Activated gamma-delta T cell treated with anti-CD3 and anti-CD28 coated beads, Interleukin-2, amount 50 U/mL, for 16 hours (primary cell): ENCODE results near the gene NT5DC1.
"Not testable (repeated sequence)": the region's sequence is repeated elsewhere in the genome, so short reads cannot be mapped to it uniquely, and the experiment has no call there.

Experiments
- DNase-seq: peaks from one replicate; pipeline ENCODE4 v3.0.0-alpha.2; 2020; ENCODE audit warnings: low read depth

NT5DC1 gene

DNA sequence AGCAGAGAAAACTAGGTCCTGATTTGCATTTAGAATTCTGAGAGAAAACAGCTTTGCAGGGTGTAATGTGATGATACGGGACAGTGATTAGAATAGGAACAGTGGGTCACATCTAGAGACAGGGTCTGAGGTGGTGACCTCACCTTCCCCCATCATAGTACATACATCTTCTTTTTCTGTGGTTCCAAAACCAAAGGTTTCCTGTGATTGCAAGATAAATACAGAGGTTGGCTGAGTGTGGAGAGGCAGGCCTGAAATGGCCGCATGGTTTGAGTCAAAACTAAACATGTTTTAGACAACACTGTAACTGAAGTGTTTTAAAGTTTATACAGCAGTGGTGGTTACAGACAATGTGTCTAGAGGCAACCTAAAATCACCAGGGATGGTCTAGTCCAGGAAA lies 10.4 kb upstream of the NT5DC1 start:
- no peak for DNase-seq

DNA sequence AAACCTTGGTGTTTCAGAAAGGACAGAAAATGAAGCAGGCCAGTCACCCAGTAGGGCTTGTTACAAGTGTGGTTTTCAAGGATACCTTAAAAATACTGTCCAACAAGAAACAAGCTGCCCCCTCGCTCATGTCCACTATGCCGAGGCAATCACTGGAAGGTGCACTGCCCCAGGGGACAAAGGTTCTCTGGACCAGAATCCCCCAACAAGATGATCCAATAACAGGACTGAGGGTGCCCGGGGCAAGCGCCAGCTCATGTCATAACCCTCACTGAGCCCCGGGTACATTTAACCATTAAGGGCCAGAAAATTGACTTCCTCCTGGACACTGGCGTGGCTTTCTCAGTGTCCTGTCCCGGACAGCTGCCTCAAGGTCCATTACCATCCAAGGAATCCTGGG lies 6.6 kb upstream of the NT5DC1 start:
- no peak for DNase-seq

DNA sequence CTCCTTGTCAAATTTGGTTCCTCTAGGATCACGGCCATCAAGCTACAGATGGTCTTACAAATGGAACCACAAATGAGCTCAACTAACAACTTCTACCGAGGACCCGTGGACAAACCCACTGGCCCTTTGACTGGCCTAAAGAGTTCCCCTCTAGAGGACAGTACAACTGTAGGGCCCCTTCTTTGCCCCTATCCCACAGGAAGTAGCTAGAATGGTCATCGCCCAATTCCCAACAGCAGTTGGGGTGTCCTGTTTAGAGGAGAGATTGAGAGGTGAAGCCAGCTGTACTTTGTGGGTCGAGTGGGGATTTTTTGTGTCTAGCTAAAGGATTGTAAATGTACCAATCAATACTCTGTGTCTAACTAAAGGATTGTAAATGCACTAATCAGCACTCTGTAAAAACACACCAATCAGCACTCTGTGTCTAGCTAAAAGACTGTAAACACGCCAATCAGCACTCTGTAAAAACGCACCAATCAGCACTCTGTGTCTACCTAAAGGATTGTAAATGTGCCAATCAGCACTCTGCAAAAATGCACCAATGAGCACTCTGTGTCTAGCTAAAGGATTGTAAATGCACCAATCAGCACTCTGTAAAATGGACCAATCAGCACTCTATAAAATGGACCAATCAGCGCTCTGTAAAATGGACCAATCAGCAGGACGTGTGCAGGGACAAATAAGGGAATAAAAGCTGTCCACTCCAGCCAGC lies 4.4 kb upstream of the NT5DC1 start:
- DNase-seq: not testable (repeated sequence)

DNA sequence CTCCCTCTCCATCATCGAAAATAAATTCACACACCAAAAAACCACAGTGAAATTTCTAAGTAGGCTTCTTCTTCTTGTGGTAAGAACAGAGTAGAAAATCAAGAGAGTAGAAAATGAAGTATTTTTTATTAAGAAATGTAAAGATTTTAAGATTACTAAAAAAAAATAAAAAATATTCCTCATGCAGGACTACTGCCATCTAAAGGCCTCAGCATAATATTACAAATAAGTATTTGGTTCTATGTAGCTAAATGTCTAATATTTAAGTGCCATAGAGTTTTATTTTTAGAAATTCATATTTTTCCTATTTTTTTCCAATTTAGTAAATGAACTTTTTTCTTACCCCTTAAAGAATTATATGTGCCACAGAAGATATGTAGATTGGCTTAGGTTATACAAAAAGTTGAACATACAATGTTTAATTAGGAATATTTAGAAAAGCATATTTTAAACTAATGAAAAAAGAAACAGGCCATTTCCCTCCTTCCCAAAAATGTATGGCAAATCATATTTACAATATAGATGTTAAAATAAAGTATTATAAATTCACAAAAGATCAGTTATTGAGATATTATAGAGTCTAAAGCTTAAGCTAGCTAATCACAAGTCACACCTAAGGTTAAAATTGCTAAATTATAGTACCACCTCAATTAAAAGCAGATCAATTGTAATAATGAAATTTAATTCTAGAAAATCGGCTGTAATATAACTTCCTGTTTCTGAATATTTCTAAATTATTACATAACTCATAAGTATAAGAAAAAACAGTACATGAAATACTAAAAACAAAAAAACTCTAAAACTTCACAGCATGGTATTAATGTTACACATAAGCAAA lies 3.5 kb upstream of the NT5DC1 start:
- DNase-seq: no peak

DNA sequence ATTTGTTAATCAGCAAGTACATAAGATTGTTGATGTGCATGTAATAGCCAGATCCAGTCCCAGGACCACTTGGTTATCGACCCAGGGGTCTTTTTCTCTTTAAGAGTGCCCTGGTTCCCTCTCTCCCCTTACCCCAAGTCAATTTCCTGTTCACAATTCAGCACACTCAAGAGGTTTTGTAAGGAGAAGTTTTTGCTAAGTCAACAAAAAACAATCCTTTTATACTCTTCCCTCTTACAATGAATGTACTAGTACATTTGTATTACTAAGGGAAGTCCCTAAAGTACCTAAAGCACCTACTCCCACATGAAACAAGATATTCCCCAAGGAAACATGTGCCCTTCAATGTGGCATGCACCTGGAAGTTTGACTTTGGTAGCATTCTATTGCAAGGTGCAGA lies 1.6 kb upstream of the NT5DC1 start:
- no peak for DNase-seq

DNA sequence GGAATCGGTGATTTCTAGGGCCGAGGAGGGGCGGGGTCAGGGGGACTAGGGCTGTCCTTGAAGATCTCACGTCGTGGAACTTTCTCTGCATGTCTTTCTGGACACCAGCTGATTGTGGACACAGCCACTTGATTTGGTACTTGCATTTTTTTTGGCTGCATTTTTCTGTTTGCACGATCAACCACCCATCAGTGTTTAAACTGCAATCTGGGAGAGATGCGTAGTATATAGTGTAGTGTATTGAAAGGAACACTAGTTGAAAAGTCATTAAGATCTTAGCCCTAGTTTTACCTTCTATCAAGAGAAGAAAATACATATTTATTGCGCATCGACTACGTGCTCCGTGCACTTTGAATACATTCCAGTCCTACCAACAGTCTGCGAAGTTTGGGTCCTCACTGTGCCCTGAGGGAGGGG lies 657 bp downstream of the NT5DC1 start:
- no peak for DNase-seq

DNA sequence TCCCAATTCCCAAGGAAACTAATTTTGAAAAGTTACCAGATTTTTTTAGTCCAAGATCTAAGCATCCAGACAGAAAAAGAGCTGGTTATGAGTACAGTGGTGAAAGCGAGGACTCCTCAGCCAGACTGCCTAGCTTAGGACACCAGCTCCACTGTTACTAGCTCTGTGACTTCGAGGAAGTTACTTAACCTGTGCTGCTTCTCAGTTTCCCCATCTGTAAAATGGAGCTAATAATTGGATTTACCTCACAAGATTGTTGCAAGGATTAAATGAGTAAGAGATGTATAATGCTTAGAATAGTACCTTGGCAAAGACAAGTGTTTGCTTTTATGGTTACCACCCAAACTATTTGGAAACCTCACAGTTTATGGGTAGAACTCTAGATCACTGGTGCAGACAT lies 1.1 kb downstream of the NT5DC1 start:
- DNase-seq: no peak

DNA sequence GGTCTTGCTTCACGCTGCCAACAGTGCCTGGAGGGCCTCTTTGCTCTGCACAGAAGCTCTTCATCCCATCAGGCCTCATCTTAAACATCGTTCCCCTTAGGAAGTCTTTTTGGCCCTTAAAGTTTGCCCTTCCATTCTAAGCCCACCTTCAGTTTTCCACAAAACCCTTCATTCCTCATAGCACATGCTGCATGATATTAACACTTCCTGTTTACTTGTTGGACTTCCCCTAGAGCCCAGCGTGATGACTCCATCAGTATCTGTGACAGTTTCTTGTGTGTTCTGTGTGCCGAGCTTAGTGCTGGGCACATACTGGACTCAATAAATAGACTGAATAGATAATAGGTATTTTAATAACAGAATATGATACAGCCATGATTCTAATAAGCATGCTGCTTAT lies 2.2 kb downstream of the NT5DC1 start:
- DNase-seq: no peak

DNA sequence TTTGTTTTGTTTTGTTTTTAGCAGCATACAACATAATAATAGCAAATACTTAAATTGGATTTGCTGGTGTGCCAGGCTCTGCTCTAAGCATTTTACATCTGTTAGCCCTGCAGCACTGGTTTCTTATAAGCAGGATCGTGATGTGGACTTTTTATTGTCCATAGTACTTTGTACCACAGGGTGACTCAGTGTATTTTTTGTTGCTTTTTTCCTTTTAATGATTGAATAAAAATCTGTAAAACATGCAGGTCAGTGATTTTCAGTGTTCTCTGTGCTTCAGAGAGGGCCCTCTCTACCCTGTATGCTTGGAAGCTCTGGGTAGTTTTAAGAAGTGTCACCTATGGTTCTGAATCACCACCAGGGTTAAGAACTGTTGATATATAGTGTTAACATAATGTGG lies 4.0 kb downstream of the NT5DC1 start:
- DNase-seq: no peak

DNA sequence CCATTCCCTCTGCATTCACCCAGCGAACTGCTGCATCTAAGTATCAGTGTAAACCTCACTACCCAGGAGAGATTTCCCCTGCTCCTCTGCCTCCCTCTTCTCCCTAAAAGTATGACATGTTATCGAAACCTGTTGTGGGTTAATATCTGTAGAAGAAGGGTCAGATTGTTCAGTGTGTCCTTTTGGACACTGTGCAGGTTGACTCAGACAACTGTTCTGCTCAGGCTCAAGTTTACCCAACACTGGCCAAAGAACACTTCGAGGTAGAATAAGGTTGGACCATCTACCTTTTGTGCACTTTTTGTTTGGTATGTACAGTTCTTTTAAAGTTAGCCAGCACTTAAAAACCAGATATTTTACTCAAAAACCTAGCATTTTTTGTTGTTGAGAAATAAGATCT lies 4.6 kb downstream of the NT5DC1 start:
- no peak for DNase-seq

DNA sequence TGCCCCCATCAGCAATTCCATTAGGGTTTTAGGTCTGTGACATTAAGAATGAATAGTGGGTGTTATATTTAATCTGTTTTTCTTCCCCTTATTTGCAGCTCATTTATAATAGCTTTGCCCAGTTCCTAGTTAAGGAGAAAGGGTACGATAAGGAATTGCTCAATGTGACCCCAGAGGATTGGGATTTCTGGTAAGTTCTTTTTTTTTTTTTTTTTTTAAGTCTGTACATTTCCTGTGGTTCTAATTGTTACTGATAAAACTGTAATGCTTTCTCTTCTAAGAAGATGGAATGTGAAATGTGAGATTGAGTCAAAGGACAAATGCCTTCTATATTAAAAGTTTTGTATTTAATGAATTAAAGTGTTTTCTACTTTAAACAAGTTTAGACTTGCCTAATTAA lies 5.5 kb downstream of the NT5DC1 start:
- no peak for DNase-seq

DNA sequence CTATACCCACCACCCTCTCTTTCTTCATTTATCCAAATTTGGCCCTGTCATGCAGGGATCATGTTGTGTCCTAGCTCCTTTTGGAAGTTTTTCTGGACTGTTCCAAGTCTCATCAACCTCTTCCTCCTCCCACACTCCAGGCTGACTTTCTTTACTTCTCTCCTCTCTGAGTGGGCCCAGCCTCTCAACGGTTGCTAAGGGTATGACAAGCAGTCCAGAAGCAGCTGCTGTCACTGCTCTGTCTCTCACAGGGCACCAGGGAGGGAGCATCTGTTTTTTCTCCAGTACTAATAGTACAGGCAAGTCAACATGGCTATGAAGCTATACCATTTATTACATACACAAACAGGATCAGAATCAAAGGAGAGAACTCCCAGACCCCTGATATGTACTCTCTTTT lies 8.2 kb downstream of the NT5DC1 start:
- DNase-seq: no peak

DNA sequence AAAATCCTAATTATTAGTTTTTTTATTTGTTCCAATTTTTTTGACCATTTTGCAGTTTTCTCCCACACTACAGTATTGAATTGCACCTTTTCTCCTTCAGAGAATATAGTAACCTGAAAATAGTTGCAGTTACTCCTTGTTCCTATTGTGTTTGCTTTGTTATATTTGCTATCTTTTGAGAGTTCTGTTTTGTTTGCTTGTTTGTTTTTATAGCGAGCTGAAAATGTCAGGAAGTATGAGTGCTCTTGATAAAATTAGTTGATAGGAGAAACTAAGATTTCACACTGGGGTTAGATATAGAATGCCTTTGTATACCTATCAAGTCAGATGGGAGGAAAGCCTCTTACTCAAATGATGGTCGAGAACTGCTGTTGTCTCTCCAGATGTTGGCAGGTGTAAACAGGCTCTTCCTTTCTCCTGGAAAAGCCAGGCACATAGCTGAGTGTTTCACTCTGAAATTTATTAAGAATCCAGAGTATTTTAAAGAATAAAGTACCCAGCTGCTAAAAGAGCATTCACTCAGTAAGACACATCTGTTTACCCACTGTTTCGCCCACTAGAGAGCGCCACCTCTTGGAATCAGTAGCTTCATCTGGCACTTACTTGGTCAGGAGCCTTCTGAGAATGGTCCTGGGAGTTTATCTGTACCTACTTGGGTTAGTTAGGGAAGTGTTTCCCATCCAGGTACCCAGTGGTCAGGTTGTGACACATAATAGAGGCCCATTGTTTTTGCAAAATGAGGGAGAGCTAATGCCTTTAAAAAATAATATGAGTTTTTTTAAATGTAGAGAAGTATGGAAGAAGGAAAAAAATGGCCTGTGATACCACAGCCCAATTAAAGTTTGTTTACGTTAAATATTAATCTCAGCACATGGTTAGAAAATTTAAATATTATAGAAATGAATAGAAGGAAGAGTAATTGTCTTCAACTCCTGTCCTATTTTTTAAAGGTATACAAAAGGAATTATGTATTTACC lies 11.2 kb downstream of the NT5DC1 start:
- DNase-seq: no peak

DNA sequence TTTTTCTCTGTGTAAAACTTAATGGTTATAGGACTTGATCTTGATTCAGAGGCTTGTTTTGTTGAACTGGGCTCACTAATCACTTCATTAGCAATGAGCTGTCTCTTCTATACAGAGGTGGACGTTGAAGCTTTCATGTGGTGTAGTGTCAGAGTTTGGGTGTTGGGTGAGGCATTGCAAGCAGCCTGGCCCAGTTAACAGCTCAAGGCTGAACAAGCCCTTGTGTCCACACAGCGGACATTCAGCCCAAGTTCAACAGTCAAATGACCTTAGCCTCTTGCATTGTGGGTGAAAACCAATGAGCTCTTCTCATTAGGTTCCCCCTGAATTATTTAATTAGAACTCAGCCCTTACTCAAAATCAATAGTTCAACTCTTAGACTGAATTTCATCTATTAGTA lies 12.7 kb downstream of the NT5DC1 start:
- DNase-seq: no peak

DNA sequence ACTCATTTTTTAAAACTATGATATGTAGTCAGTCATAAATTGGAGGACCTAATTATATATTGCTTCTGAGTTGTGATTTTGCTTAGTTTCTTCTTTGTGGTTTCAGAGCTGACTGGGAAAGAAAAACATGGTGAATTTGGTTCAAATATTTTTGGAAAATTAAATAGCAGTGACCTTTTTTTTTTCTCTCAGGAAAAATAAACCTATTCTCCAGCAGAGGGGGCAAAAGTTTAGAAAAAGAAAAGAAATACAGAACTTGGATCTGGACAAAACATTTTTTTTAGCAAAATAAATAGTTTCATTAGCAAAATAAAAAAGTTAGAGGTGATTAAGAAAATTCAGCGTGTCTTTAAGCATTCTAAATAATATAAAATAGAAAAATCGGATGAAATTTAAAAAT lies 15.1 kb downstream of the NT5DC1 start:
- no peak for DNase-seq

DNA sequence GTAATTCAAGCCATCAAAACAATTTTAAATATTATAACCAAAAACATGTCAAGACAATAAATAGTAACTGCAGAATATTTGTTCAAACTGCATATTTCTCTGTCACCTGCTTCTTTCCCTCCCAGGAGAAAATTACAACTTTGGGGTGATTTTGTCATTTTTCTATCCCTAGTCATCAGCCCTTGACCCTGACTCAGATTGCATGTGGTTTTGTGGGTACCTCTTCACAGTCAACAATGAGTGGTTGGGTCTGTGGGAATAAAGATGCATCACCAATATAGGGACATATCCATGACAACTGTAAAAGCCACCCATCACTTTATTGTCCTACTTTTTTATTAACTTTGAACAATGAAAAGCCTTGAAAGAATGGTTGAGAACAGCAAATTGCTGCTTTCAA lies 18.0 kb downstream of the NT5DC1 start:
- no peak for DNase-seq

DNA sequence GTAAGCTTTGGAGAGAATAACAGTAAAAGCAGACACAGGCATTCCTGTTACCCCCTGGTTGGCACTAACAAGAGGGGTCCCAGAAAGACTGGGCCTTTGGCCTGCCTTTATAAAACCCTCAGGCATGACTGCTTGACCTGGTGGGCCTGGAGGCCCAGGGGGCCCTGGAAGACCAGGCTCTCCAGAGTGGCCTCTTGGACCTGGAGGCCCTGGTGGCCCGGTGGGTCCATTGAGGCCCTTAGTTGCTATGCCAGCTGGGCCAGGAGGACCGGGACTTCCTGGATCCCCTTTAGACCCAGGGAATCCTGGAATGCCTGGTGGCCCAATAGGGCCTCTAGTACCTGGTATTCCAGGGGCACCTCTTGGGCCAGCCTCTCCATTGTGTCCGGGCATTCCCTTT lies 19.8 kb downstream of the NT5DC1 start:
- no peak for DNase-seq

DNA sequence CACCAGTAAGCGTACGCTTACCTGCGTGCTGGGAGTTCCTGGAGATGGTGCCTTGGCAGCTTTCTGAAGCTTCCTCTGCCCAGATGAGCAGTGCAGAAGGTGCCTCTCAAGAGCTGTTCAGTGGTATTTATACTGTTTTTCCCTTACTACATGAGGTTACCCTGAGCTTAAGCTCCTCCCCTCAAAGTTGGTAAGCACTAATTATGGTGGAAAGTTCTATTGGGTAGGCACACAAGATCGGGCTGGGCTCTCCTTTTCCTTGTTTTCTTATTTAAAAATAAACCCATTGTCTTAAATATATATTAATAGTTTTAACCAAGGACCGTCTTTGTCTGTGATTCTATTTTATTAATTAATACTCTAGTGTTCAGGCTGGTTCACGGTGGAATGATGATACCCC lies 25.4 kb downstream of the NT5DC1 start, which contains the start of gene COL10A1:
COL10A1 (minus strand) TSS at position 101 of the 400 bp plus-strand sequence. CDS start 640 bp downstream, outside the sequence.
- no peak for DNase-seq

DNA sequence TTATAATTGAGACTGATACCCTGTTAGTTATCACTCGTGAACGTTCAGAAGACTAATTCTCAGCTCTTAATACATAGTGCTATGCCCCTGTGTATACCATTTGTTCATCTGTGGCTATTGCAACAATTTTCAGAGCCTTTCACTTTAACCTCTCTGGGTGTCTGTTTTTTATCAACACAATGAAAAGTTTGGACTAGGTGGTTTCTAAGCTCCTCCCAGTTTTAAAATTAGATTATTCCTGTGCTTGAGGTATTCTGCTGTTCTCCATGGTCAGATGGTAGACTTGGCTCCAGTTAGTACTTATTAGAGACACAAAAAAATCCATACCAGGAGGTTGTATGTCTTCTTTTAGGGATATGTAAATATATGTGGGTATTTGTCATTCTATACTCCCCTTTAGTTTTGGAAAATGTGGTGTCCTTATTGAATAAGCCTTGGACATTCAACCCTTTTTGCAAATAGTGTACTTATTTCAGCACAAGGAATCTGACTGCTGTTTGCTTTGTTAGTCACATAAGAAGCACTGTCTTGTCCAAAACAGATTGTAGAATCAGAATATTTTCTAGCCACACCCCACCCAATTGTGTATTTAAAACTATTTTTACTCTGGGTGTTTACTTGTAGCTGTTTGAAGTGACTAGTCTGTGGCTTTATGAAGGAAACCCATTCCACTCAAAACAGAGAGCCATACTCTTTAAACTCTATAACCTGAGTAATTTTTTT lies 27.3 kb downstream of the NT5DC1 start:
- DNase-seq: no peak

DNA sequence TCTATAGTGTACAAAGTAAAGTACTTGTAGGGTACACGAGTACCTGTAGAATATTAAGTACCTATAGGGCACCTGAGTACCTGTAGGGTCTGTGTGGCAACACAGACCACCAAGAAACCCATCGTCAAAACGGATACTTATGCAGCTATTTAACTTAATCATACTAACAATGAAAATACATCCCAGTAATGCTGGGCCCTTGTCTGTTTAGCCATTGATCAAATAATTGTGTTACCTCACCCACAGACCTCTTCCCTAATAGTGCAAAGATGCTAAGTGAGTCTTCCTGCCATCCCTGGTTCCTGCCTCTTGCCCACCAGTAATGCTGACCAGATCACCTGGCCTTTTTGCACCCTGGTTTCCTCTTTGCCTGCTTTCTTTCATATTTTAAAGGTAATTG lies 32.8 kb downstream of the NT5DC1 start:
- no peak for DNase-seq

DNA sequence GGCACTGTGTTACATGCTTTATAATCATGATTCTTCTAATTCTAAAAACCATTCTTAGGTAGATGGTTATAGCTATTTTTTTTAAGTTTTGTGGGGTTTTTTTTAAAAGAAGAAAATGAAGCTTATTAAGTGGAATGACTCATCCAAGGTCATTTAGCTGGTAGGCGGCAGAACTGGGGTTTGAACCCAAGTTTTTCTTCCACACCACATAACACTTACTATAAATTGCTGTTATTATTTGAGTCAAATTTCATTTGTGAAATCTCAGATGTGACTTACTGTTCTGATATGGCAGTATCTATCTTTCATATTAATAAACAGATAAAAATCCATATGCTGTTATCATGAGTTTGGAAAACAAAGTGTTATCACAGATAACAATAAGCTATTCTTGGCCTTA lies 35.7 kb downstream of the NT5DC1 start:
- no peak for DNase-seq

DNA sequence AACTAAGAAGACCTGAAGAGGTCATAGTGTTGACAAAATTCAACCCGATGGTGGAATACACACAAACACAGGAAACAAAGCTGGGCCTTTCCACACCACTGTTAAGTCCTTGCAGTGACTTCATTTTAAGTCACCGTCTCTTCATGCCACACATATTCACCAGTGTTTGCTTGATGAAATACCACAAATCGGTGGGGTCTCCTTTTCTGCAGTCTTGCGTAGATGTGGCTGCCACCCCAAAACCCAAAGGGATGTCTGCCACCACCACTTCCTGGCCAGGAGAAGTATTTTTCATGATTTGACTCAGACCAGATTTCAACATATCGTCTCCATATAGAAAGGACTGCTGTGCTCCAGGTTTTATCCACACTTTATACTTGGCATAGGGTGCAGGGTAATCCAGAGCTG lies 36.3 kb downstream of the NT5DC1 start:
- DNase-seq: no peak
